Progenitor cell of endocrine pancreas (in vitro differentiated cells): Measurements from ENCODE around the gene ADAMTS12. TPM values are rescaled to one million over a fixed set of nuclear protein-coding genes. Genes with fewer than 3 reads are reported as not detected.

Source experiments
- DNase-seq: peaks from one replicate; pipeline ENCODE4 v3.0.0; 2021; ENCODE audit warnings: low spot score; ENCODE audit not compliant: unreplicated experiment
- H3K27ac Mint-ChIP-seq: 2 replicates; pipeline ENCODE4 v1.8.0; 2021; ENCODE audit warnings: mild to moderate bottlenecking, moderate library complexity, mixed read lengths
- H3K27me3 Mint-ChIP-seq: 2 replicates; pipeline ENCODE4 v1.8.0; 2021; ENCODE audit warnings: mixed read lengths
- H3K36me3 Mint-ChIP-seq: 2 replicates; pipeline ENCODE4 v1.8.0; 2022; ENCODE audit warnings: mixed read lengths; ENCODE audit not compliant: insufficient read depth
- H3K4me1 Mint-ChIP-seq: 2 replicates; pipeline ENCODE4 v1.8.0; 2021; ENCODE audit warnings: low read depth, mixed read lengths
- H3K4me3 Mint-ChIP-seq: 2 replicates; pipeline ENCODE4 v1.8.0; 2021; ENCODE audit warnings: low read depth, mild to moderate bottlenecking, moderate library complexity, mixed read lengths
- H3K9me3 Mint-ChIP-seq: 2 replicates; pipeline ENCODE4 v1.8.0; 2021; ENCODE audit warnings: low read depth, mixed read lengths
- CTCF ChIP-seq: fragments of 200-600 bp; sonication (generic); IDR thresholded peaks from one replicate; pipeline ENCODE4 v1.5.0; 2021; ENCODE audit warnings: antibody characterized with exemption, mild to moderate bottlenecking; ENCODE audit not compliant: unreplicated experiment
- total RNA-seq: library from RNA; stranded (reverse); gene quantifications from 2 replicates; pipeline ENCODE4 v1.2.1, GENCODE V29; 2021

Gene ADAMTS12
- total RNA-seq, 1 donor from 2014 or later, result 5.2 TPM

- Mint-ChIP-seq H3K4me3 (no peak overlapping the region), H3K9me3 (no peaks in the 10 kb centered on the region), H3K36me3 (no peaks in the 10 kb centered on the region), H3K27me3 (no peaks in the 10 kb centered on the region), H3K4me1 (no peaks in the 10 kb centered on the region), H3K27ac (no peak overlapping the region)
- DNase-seq, result no peak
- no peak for TF ChIP-seq CTCF
These were observed 63.0 kb downstream of the ADAMTS12 start for GRCh38 chr5:33828626-33829308.

GRCh38 chr5:33827885-33828284 lies 63.9 kb downstream of the ADAMTS12 start:
- TF ChIP-seq CTCF, result no peak
- Mint-ChIP-seq H3K4me1 (no peaks in the 10 kb centered on the region), H3K9me3 (no peaks in the 10 kb centered on the region), H3K4me3 (no peak overlapping the region), H3K27ac (no peak overlapping the region), H3K27me3 (no peaks in the 10 kb centered on the region), H3K36me3 (no peaks in the 10 kb centered on the region)
- no peak for DNase-seq

GRCh38 chr5:33827018-33827707 lies 64.6 kb downstream of the ADAMTS12 start:
- Mint-ChIP-seq H3K27me3 (no peaks in the 10 kb centered on the region), H3K9me3 (no peaks in the 10 kb centered on the region), H3K27ac (no peak overlapping the region), H3K36me3 (no peaks in the 10 kb centered on the region), H3K4me3 (no peak overlapping the region), H3K4me1 (no peaks in the 10 kb centered on the region)
- no peak for DNase-seq
- no peak for TF ChIP-seq CTCF

GRCh38 chr5:33824516-33825195 lies 67.1 kb downstream of the ADAMTS12 start:
- Mint-ChIP-seq H3K4me3 (no peak overlapping the region), H3K4me1 (no peaks in the 10 kb centered on the region), H3K27ac (no peak overlapping the region), H3K9me3 (no peaks in the 10 kb centered on the region), H3K36me3 (no peaks in the 10 kb centered on the region), H3K27me3 (no peaks in the 10 kb centered on the region)
- DNase-seq, result no peak
- no peak for TF ChIP-seq CTCF

GRCh38 chr5:33817301-33817700 lies 74.5 kb downstream of the ADAMTS12 start:
- H3K9me3 Mint-ChIP-seq, result peaks cover 4% of the 10 kb centered on the region
- H3K27ac Mint-ChIP-seq, result no peak overlapping the region
- H3K27me3 Mint-ChIP-seq, result no peaks in the 10 kb centered on the region
- no peak for DNase-seq
- no peak overlapping the region for H3K4me3 Mint-ChIP-seq
- peaks cover 1% of the 10 kb centered on the region for H3K36me3 Mint-ChIP-seq
- no peaks in the 10 kb centered on the region for H3K4me1 Mint-ChIP-seq
- no peak for TF ChIP-seq CTCF
